Activated gamma-delta T cell treated with anti-CD3 and anti-CD28 coated beads, Interleukin-2, amount 50 U/mL, for 16 hours (primary cell): ENCODE results near the gene SPAG16.

Experiments
- DNase-seq: peaks from one replicate; pipeline ENCODE4 v3.0.0-alpha.2; 2020; ENCODE audit warnings: low read depth

Gene SPAG16

DNA sequence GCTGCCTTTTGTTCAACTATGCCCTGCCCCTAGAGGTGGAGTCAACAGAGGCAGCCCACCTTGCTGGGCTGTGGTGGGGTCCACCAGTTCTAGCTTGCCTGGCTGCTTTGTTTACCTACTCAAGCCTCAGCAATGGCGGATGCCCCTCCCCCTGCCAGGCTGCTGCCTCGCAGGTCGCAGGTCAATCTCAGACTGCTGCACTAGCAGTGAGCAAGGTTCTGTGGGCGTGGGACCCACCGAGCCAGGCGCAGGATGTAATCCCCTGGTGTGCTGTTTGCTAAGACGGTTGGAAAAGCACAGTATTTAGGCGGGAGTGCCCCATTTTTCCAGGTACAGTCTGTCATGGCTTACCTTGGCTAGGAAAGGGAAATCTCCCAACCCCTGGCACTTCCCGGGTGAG, 993.6 kb downstream of the SPAG16 start:
- DNase-seq, result no peak

- no peak for DNase-seq
These were observed 1001.7 kb downstream of the SPAG16 start for GRCh38 chr2:214286011-214286410.

GRCh38 chr2:214293593-214293992, 1009.3 kb downstream of the SPAG16 start:
- no peak for DNase-seq

DNA sequence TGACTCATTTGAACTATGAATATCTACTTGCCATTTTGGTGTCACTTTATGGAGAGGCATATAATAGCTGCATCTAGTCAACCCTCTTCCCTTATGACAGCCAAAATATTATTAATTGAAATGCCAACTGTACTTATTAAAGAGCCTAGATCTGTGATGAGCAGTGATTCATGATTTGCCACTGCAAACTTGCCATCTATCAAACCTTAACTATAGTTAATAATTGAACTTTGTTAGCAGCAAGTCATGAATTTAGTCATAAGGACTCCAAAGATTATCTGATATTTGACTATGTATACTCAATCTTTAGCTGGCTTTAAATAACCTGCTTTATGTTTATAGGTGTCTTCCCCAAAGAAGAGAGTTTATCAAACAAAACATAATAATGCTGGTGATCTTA, 1010.2 kb downstream of the SPAG16 start:
- DNase-seq, result no peak

DNA sequence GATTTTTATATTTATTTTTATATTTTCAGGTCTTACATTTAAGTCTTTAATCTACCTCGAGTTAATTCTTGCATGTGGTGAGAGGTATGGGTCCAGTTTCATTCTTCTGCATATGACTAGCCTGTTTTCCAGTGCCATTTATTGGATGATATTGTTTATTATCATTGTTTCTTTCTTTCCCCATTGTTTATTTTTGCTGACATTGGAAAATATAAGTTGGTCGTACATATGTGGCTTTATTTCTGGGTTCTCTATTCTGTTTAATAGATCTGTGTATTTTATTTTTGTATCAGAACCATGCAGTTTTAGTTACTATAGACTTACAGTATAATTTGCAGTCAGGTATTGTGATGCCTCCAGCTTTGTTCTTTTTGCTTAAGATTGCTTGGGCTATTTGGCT, 1013.2 kb downstream of the SPAG16 start:
- no peak for DNase-seq

DNA sequence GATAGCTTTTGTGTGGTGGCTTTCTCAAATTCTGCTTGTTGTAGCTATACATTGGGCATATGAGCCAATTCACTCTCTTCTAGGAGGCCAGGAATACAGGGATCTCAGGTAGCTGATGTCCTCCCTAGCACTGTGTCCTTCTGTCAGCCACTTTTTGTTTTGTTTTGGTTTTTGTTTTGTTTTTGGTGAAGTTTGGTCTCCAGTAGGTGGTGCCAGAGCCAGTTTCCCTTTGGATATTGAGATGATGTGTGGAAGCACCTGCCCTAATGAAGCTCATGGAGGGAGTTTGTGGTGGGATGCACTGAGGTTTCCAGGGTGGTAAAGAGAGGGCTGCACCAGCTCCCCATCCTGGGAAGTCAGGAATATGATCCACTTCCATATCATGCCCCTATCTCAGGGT, 1026.1 kb downstream of the SPAG16 start:
- DNase-seq, result no peak

DNA sequence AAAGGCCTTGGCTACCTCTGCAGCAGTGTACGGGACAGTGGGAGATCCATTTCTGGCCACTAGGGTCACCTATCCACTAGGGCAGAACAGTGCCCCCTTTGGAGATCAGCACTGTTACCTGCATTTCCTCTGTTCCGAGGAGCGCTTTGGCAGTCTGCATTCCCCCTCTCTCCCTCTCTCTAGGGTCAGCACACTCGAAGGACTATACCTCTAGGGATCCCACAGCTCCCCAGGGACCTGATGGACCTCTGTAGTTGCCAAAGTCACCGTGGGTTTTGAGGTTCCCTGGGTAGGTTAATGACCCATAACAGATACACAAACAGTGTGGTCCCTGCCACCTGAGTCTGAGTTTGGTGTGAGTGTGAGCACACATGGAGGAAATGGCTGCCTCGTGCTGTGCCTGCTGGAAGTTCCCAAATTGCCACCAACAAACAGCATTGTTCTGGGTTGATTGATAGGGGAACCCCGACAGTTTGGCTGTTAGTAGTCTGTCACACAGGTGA, 1026.8 kb downstream of the SPAG16 start:
- no peak for DNase-seq

- DNase-seq, result no peak
These were observed 1027.9 kb downstream of the SPAG16 start for GRCh38 chr2:214311931-214312749.

- no peak for DNase-seq
These were observed 1031.1 kb downstream of the SPAG16 start for GRCh38 chr2:214315324-214315723.

DNA sequence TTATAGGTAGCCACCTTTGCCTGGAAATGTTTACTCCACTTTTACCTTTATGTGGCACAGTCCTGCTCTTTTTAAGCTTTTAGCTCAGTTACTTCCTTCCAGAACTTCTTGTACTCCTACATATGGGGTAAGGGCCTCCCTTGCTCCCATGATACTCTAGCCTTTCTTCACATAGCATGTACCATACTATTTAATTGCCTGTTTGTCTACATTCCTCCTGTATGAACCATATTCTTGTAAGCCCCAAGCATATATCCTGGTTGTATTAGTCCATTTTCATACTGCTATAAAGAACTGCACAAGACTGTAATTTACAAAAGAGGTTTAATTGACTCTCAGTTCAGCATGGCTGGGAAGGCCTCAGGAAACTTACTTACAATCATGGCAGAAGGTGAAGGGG, 1035.9 kb downstream of the SPAG16 start:
- DNase-seq, result no peak

GRCh38 chr2:214322662-214323061, 1038.4 kb downstream of the SPAG16 start:
- no peak for DNase-seq

DNA sequence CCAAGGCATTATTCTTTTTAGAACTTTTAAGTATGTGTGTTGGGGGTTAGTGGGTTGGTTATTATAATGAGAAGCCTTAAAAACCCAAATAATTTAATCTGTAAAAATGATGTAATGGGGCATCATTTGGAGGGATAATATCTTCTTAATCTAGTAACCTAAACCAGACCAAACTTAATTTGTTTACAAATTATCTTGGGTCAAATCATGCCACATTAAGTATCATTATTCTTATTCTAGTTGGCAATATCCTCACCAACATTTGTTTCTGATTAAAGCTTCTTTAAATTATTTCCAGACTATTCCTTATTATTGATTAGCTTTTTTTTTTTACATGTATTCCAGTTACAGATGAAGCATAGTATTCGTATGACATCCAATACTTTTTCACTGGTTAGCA, 1041.1 kb downstream of the SPAG16 start:
- no peak for DNase-seq

DNA sequence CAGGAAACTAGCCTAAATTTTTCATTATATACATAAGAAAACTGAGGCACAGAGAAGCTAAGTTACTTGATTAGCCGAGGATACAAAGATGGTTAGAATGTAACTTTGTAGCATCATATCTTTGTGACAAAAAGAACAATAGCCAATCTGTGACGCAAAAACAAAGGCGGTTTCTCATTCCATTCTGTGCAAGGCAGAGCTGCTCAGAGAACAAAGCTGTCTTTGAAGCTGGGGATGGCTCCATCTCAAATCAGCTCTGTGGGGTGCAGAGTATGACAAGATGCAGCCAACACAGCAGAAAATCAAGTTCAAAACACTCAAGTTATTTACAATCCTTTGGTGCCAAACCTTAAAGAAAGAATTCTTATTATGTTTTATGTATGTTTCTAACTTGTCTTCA, 1044.7 kb downstream of the SPAG16 start:
- no peak for DNase-seq

- no peak for DNase-seq
These were observed 1057.4 kb downstream of the SPAG16 start for GRCh38 chr2:214341646-214342045.

DNA sequence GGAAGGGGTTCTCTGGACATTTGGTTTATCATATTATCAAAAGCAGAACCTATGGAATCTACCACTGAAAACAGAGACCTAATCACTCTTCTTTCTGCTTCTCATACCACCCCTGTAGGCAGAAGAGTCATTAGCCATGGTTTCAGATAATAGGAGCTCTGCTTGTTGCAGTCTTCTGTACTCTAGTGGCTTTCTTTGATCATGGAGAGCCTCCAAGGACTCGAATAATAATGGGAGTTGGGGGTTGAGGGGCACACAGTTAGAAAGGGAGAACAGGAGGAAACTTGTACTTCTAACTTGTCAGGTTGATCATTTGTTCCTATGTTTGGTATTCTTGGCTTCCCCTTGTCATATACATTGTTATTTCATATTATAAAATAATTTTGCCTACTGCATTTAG, 1074.2 kb downstream of the SPAG16 start:
- DNase-seq, result no peak

DNA sequence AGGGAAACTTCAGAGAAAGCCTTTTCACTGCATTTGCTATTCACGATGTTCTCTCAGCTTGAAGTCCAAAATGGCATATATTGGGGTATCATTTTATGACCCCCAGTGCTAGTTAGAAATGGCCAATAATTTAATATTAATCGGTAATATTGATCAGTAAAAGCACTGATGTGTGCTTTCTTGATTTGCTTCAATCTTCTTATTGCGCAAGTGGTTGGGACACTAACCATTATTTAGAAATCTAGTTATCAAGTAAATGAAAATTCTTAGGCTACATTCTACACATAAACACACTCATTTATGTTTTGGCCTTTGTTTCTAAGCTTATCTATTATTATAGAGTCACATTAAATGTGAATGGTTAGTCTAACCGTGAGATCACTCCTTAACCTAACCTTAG, 1076.9 kb downstream of the SPAG16 start:
- no peak for DNase-seq

DNA sequence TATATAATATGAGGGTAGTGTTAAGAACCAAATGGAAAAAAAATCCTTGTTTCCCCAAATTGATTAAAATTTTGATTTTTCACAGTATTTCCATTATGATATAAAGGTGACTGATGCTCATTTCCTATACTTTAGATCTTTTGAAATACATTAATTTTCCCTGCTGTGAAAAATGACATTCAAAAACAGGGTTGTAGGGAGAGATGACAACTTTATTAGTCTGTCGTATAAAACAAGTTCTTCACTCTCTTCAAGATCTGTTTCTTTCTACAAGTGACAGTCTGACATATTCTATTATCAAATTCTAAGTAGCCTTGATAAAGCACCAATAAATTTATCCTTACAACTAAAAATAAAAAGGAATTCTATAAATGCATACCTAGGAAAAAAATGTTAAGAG, 1081.3 kb downstream of the SPAG16 start:
- DNase-seq, result no peak

GRCh38 chr2:214367171-214367570, 1082.9 kb downstream of the SPAG16 start:
- DNase-seq, result no peak

DNA sequence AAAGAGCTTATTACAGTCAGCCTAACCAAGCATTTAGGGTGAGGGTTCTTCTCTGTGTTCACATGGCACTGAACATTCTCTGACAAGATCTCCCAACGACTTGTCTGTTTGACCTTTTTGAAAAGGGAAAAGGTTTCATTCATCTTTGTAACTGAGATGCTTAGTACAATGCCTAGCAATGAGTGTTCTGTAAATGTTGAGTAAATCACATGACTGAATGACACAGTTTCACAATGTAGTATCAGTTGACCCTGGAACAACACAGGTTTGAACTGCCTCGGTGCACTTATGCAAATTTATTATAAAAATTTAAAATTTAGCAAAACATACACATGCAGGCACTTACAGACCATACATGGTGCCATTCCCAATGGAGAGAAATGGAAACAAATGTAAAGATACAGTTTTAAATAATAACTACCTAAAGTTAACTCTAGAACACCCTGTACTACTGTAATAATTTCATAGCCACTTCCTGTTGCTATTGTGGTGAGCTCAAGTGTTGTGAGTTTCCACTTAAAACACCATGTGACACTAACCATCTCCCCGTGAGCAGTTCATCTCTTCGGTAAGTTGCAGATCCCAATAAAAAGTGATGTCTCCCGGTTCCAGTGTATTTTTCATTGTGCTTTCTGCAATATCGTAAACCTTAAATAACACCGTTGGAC, 1092.5 kb downstream of the SPAG16 start:
- DNase-seq, result no peak

- DNase-seq, result no peak
These were observed 1093.0 kb downstream of the SPAG16 start for GRCh38 chr2:214377286-214377624.

DNA sequence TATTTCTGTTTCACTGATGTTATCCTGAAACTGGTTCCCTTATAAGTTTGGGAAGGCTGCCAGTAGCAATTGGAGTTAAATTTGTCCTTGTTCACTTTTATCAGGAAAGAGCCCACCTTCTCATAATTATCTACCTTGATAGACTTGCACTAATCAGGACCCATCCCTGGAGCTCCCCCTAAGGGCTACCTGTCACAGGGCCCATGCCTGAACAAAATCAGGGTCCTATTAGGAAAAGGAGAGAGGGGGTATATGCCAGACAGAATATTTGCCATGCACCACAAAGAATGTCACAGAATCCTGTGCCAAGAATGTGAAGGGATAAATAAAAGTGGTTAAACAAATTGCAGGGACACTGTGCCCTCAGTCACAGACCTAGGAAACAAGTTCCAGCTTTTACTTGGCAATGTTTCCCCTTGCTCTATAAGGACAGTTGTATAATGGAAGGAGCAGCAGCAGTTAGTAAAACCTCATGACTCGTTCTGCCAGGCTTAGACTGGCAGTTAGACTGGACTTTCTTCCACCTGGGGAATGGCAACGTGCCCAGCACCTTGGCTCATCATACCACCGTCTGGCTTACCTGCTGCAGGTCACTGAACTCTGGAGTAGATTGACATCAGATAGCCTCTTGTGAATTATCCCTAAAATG, 1094.3 kb downstream of the SPAG16 start:
- no peak for DNase-seq

DNA sequence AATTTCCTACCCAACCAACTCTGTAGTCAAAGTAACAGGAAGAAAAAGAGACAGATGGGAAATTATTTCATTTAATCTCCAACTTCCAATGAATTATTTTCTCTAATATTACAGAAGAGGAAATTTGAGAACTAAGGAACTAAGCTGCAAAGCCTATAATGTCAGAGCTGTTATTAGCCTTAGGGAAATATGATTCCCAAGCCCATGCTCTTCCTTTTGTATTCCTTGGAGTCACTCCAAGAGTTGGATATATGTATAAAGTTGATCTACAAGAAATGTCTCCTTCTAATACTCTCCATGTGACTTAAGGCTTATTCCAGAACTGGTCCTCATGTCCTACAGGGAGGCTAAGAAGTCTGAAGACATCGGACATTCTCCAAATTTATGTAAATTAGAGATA, 1095.0 kb downstream of the SPAG16 start:
- DNase-seq, result no peak

- no peak for DNase-seq
These were observed 1096.4 kb downstream of the SPAG16 start for GRCh38 chr2:214380681-214381080.
